Suprapubic skin (tissue), 3 donors: ENCODE data around the gene CALD1.

Experiments used
- EP300 ChIP-seq: sonication (generic); formaldehyde crosslinking; IDR thresholded peaks from one replicate; pipeline ENCODE4 v1.6.1; 2017; ENCODE audit warnings: antibody characterized with exemption
- POLR2A ChIP-seq, 2 donors: fragments of 450-650 bp; IDR thresholded peaks; one replicate each; pipeline ENCODE4 v1.6.1; 2017; ENCODE audit warnings: antibody characterized with exemption in 2 of 2, mild to moderate bottlenecking in 2 of 2, moderate library complexity in 2 of 2
- TF ChIP-seq, protein P1 (sequence below), 2 donors: fragments of 200-600 bp in 1 of 2; fragments of 450-650 bp in 1 of 2; sonication (generic) in 1 of 2; IDR thresholded peaks; one replicate each; pipeline ENCODE4 v1.5.1; 2016 to 2019; ENCODE audit warnings: antibody characterized with exemption in 2 of 2, mild to moderate bottlenecking in 1 of 2, moderate library complexity in 1 of 2

DNA sequence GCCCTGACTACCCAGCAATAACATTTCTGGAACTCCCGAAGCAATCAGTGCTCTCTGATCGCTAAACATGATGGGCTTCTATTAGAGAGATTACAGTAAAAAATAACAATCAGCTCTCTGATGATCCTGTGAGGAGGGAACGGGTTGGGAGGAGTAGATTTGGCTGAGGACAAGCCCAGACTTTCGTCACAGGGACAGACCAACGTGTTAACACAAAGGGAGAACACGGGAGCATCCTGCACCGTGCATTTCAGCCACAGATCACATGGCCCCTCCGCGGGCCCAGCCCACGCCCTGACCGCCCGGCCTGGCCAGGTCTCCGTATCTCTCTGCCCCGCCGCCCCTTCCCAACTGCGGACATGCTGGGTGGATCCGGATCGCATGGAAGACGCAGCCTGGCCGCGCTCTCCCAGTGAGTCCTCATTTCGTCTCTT, 111.8 kb downstream of the CALD1 start:
- no peak for TF ChIP-seq POLR2A (IDR thresholded peaks at IDR 0.05)
- no peak for TF ChIP-seq EP300
- TF ChIP-seq, protein P1, sequence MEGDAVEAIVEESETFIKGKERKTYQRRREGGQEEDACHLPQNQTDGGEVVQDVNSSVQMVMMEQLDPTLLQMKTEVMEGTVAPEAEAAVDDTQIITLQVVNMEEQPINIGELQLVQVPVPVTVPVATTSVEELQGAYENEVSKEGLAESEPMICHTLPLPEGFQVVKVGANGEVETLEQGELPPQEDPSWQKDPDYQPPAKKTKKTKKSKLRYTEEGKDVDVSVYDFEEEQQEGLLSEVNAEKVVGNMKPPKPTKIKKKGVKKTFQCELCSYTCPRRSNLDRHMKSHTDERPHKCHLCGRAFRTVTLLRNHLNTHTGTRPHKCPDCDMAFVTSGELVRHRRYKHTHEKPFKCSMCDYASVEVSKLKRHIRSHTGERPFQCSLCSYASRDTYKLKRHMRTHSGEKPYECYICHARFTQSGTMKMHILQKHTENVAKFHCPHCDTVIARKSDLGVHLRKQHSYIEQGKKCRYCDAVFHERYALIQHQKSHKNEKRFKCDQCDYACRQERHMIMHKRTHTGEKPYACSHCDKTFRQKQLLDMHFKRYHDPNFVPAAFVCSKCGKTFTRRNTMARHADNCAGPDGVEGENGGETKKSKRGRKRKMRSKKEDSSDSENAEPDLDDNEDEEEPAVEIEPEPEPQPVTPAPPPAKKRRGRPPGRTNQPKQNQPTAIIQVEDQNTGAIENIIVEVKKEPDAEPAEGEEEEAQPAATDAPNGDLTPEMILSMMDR (IDR thresholded peaks at IDR 0.05) = no peak
